HG03108 (cell line): ENCODE results near the gene PTRH1.

Source experiments
- ATAC-seq: cut with Tn5 transposase; IDR thresholded peaks from one replicate; pipeline ENCODE4 v1.9.1; 2021; ENCODE audit warnings: moderate library complexity; ENCODE audit not compliant: unreplicated experiment

PTRH1 gene

GRCh38 chr9:127667127-127667844 lies 48.2 kb downstream of the PTRH1 start:
- ATAC-seq, result no peak

- ATAC-seq, result no peak
These were observed 50.6 kb downstream of the PTRH1 start for GRCh38 chr9:127664678-127665507.

- ATAC-seq, result no peak
These were observed 51.2 kb downstream of the PTRH1 start for GRCh38 chr9:127664324-127664677.
